Activated CD4-positive, alpha-beta T cell treated with anti-CD3 and anti-CD28 coated beads, Interleukin-10, Interleukin-2, amounts not matched to agents 100 ng/mL and 50 ng/mL, durations not matched to agents 16 hours and 8 hours (primary cell): Measurements from ENCODE around the gene KCNQ1OT1.
A peak's percentile ranks its signal among the peaks of the same experiment; 100 is the strongest.

Experiments
- DNase-seq: peaks from one replicate; pipeline ENCODE4 v3.0.0-alpha.2; 2020

The KCNQ1OT1 gene

GRCh38 chr11:2701898-2702434, 2.2 kb upstream of the KCNQ1OT1 start:
- no peak for DNase-seq

- DNase-seq = no peak
Measured at GRCh38 chr11:2701230-2701629, 1.4 kb upstream of the KCNQ1OT1 start.

GRCh38 chr11:2700415-2701211, 819 bp upstream of the KCNQ1OT1 start:
- peak; percentile 62 for DNase-seq

GRCh38 chr11:2699185-2699530, 636 bp downstream of the KCNQ1OT1 start:
- no peak for DNase-seq

GRCh38 chr11:2698386-2699184, 1.2 kb downstream of the KCNQ1OT1 start:
- DNase-seq = no peak

GRCh38 chr11:2697866-2698265, 1.9 kb downstream of the KCNQ1OT1 start:
- no peak for DNase-seq

GRCh38 chr11:2696455-2696854, 3.3 kb downstream of the KCNQ1OT1 start:
- no peak for DNase-seq

- DNase-seq = no peak
Measured at GRCh38 chr11:2694995-2695939, 4.5 kb downstream of the KCNQ1OT1 start.

GRCh38 chr11:2694495-2694894, 5.3 kb downstream of the KCNQ1OT1 start:
- no peak for DNase-seq

- DNase-seq = no peak
Measured at GRCh38 chr11:2693271-2694261, 6.2 kb downstream of the KCNQ1OT1 start.

- no peak for DNase-seq
Measured at GRCh38 chr11:2691991-2692875, 7.6 kb downstream of the KCNQ1OT1 start.

- no peak for DNase-seq
Measured at GRCh38 chr11:2691355-2691761, 8.4 kb downstream of the KCNQ1OT1 start.

- DNase-seq = no peak
Measured at GRCh38 chr11:2690596-2691354, 9.0 kb downstream of the KCNQ1OT1 start.

GRCh38 chr11:2689651-2690575, 9.9 kb downstream of the KCNQ1OT1 start:
- DNase-seq = no peak

GRCh38 chr11:2688381-2689231, 11.2 kb downstream of the KCNQ1OT1 start:
- no peak for DNase-seq

- no peak for DNase-seq
Measured at GRCh38 chr11:2687782-2688191, 12.0 kb downstream of the KCNQ1OT1 start.

GRCh38 chr11:2687223-2687530, 12.6 kb downstream of the KCNQ1OT1 start:
- DNase-seq = no peak
